WTC11 (cell line): ENCODE measurements around the gene PCSK5. TPM values are rescaled to one million over a fixed set of nuclear protein-coding genes. Genes with fewer than 3 reads are reported as not detected.
"Not testable (repeated sequence)": the region's sequence is repeated elsewhere in the genome, so short reads cannot be mapped to it uniquely, and the experiment has no call there.

ENCODE experiments used
- ATAC-seq: fragments of 200-7000 bp; cut with Tn5 transposase; 2 replicates; pipeline ENCODE4 v1.10.0; 2021; ENCODE audit warnings: mild to moderate bottlenecking, moderate library complexity
- CTCF ChIA-PET: fragments of 300-600 bp; sonication (Branson Sonifier 250); formaldehyde crosslinking; loops from one replicate; lab custom pipeline; 2021; ENCODE audit warnings: antibody characterized with exemption; lab: Charles Lee
- POLR2A ChIA-PET: fragments of 350-600 bp; sonication (Branson Sonifier 250); formaldehyde crosslinking; loops from one replicate; lab custom pipeline; 2021; ENCODE audit warnings: antibody characterized with exemption; lab: Charles Lee
- DNase-seq: peaks from one replicate; pipeline ENCODE4 v3.0.0; 2021; ENCODE audit warnings: low spot score
- H3K27ac Mint-ChIP-seq: 2 replicates; pipeline ENCODE4 v1.8.0; 2021; ENCODE audit warnings: mixed read lengths
- H3K27me3 Mint-ChIP-seq: 2 replicates; pipeline ENCODE4 v1.8.0; 2021; ENCODE audit warnings: low read depth, mild to moderate bottlenecking, moderate library complexity, mixed read lengths
- H3K36me3 Mint-ChIP-seq: 2 replicates; pipeline ENCODE4 v1.8.0; 2021; ENCODE audit warnings: mixed read lengths
- H3K4me1 Mint-ChIP-seq: 2 replicates; pipeline ENCODE4 v1.8.0; 2022; ENCODE audit warnings: mixed read lengths
- H3K4me3 Mint-ChIP-seq: 2 replicates; pipeline ENCODE4 v1.8.0; 2021; ENCODE audit warnings: mild to moderate bottlenecking, moderate library complexity, mixed read lengths
- H3K9me3 Mint-ChIP-seq: 2 replicates; pipeline ENCODE4 v1.8.0; 2021; ENCODE audit warnings: mixed read lengths
- ATF3 ChIP-seq: sonication (generic); formaldehyde crosslinking; conservative IDR thresholded peaks from 2 replicates; pipeline ENCODE4 v1.8.1; 2022; ENCODE audit warnings: mild to moderate bottlenecking, missing genetic modification reagents
- CBFB ChIP-seq: sonication (generic); formaldehyde crosslinking; IDR thresholded peaks from 2 replicates; pipeline ENCODE4 v1.8.1; 2022; ENCODE audit warnings: mild to moderate bottlenecking, low read depth, missing genetic modification reagents
- GRHL2 ChIP-seq: fragments of 250-450 bp; sonication (Bioruptor Pico); IDR thresholded peaks from 2 replicates; pipeline ENCODE4 v1.8.0; 2022; ENCODE audit warnings: mild to moderate bottlenecking, moderate library complexity; ENCODE audit not compliant: insufficient replicate concordance, severe bottlenecking
- KAT7 ChIP-seq: sonication (generic); formaldehyde crosslinking; IDR thresholded peaks from 2 replicates; pipeline ENCODE4 v1.8.1; 2023; ENCODE audit warnings: missing genetic modification reagents, mild to moderate bottlenecking, borderline replicate concordance
- MXD4 ChIP-seq: fragments of 250-450 bp; sonication (Bioruptor Pico); IDR thresholded peaks from 2 replicates; pipeline ENCODE4 v1.8.0; 2021; ENCODE audit warnings: mild to moderate bottlenecking, moderate library complexity, borderline replicate concordance
- NFATC4 ChIP-seq: fragments of 250-450 bp; sonication (Bioruptor Pico); IDR thresholded peaks from 2 replicates; pipeline ENCODE4 v1.9.0; 2021; ENCODE audit warnings: mild to moderate bottlenecking
- PREB ChIP-seq: sonication (generic); formaldehyde crosslinking; IDR thresholded peaks from 2 replicates; pipeline ENCODE4 v1.8.1; 2022; ENCODE audit warnings: mild to moderate bottlenecking, missing genetic modification reagents, moderate library complexity, borderline replicate concordance
- TEAD1 ChIP-seq: sonication (generic); formaldehyde crosslinking; IDR thresholded peaks from 2 replicates; pipeline ENCODE4 v1.8.0; 2022; ENCODE audit warnings: mild to moderate bottlenecking, missing genetic modification reagents
- ZNF396 ChIP-seq: fragments of 250-450 bp; sonication (Bioruptor Pico); IDR thresholded peaks from 2 replicates; pipeline ENCODE4 v1.8.0; 2021; ENCODE audit warnings: mild to moderate bottlenecking, moderate library complexity, borderline replicate concordance
- ZNF671 ChIP-seq: fragments of 250-450 bp; sonication (Bioruptor Pico); IDR thresholded peaks from 2 replicates; pipeline ENCODE4 v1.8.0; 2021; ENCODE audit warnings: mild to moderate bottlenecking
- total RNA-seq: library from RNA; stranded (reverse); gene quantifications from 3 replicates; pipeline ENCODE4 v1.2.3, GENCODE V29; 2021
- TF ChIP-seq, protein P1 (sequence below): sonication (generic); formaldehyde crosslinking; IDR thresholded peaks from 2 replicates; pipeline ENCODE4 v1.8.0; 2022; ENCODE audit warnings: mild to moderate bottlenecking, missing genetic modification reagents
- TF ChIP-seq, protein P2 (sequence below): sonication (generic); formaldehyde crosslinking; IDR thresholded peaks from 2 replicates; pipeline ENCODE4 v1.8.1; 2022; ENCODE audit warnings: mild to moderate bottlenecking, moderate library complexity, missing genetic modification reagents

The PCSK5 gene
- total RNA-seq, 1 experiment from 2014 or later = 30.6 TPM

- no peak for TF ChIP-seq TEAD1 (CRISPR knock-in tag)
Measured at GRCh38 chr9:76323490-76323889, 433.0 kb downstream of the PCSK5 start (continued).

DNA sequence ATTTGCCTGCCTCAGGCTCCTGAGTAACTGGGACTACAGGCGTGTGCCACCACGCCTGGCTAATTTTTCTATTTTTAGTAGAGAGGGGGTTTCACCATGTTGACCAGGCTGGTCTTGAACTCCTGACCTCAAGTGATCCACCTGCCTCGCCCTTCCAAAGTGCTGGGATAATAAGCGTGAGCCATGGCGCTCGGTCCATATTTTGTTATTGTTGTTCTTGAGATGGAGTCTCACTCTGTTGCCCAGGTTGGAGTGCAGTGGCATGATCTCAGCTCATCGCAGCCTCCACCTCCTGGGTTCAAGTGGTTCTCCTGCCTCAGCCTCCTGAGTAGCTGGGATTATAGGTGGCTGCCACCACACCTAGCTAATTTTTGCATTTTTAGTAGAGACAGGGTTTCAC, 433.6 kb downstream of the PCSK5 start:
- H3K27ac Mint-ChIP-seq, DNase-seq, H3K36me3 Mint-ChIP-seq, H3K27me3 Mint-ChIP-seq, ATAC-seq, H3K4me3 Mint-ChIP-seq, H3K9me3 Mint-ChIP-seq, POLR2A ChIA-PET, CTCF ChIA-PET: not testable (repeated sequence)
- peaks cover 16% of the 10 kb centered on the region for H3K4me1 Mint-ChIP-seq

DNA sequence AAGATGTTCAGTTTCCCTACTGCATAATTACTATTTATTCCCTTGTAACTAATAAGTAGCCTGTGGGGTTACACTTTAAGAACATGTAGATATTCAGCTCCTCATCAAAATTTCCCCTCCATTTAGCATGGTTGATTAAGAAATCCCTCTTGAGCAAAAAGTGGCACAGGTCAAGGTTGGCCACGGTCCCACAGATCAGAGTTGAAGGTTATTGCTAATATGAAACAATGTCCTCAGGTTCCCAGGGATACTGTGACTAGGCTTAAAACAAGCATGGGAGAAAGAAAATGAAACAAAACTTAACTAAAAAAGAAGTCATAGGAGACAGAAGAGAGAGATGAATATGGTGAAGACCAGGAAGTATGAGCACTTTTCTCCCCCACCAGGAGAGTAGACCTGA, 439.6 kb downstream of the PCSK5 start:
- Mint-ChIP-seq H3K9me3 (peaks cover 11% of the 10 kb centered on the region), H3K36me3 (no peaks in the 10 kb centered on the region; the same call in 1 of the 2 replicates)
- POLR2A ChIA-PET = no interaction called here
- TF ChIP-seq PREB (no peak), ZNF396 (CRISPR knock-in tag) (no peak), KAT7 (CRISPR knock-in tag) (no peak)
- TF ChIP-seq, all 79 proteins: peak for 0
- CTCF ChIA-PET = no interaction called here
- H3K27ac Mint-ChIP-seq = no peak overlapping the region
- DNase-seq (no peak), ATAC-seq (no peak)
- H3K4me1 Mint-ChIP-seq = peaks cover 5% of the 10 kb centered on the region; the same call in 1 of the 2 replicates
- no peak overlapping the region for H3K4me3 Mint-ChIP-seq
- peaks cover 8% of the 10 kb centered on the region; the same call in 1 of the 2 replicates for H3K27me3 Mint-ChIP-seq

DNA sequence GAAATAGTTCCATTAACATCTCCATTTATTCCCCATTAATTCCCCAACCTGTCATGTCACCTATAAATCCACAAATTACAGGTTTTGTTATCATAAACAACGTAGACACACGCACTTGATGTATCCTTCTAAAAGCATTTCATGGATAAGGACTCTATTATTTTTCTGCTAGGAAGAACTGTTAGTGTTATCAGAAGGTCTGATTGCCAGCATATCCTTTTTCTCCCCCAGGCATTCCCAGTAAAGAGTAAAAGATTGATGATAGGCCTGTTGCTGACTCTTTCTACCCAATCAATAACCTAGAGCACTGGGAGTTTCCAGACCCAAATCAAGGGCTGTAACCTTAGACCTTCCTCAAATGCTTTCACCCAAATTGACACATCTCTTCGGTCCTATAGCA, 442.9 kb downstream of the PCSK5 start:
- no peak for DNase-seq
- H3K27ac Mint-ChIP-seq = no peak overlapping the region
- peaks cover 11% of the 10 kb centered on the region for H3K9me3 Mint-ChIP-seq
- no peak for TF ChIP-seq CBFB (CRISPR knock-in tag)
- no peak for TF ChIP-seq ZNF396 (CRISPR knock-in tag)
- POLR2A ChIA-PET = no interaction called here
- no peaks in the 10 kb centered on the region; the same call in 1 of the 2 replicates for H3K36me3 Mint-ChIP-seq
- ATAC-seq = no peak
- peaks cover 8% of the 10 kb centered on the region; the same call in 1 of the 2 replicates for H3K27me3 Mint-ChIP-seq
- CTCF ChIA-PET = no interaction called here
- H3K4me1 Mint-ChIP-seq = peaks cover 7% of the 10 kb centered on the region; the same call in 1 of the 2 replicates
- no peak overlapping the region for H3K4me3 Mint-ChIP-seq

- H3K9me3 Mint-ChIP-seq = peaks cover 11% of the 10 kb centered on the region
- TF ChIP-seq GRHL2 (CRISPR knock-in tag) (no peak), ZNF671 (CRISPR knock-in tag) (no peak), ATF3 (CRISPR knock-in tag) (no peak), NFATC4 (CRISPR knock-in tag) (no peak), MXD4 (CRISPR knock-in tag) (no peak)
- TF ChIP-seq, protein P1, sequence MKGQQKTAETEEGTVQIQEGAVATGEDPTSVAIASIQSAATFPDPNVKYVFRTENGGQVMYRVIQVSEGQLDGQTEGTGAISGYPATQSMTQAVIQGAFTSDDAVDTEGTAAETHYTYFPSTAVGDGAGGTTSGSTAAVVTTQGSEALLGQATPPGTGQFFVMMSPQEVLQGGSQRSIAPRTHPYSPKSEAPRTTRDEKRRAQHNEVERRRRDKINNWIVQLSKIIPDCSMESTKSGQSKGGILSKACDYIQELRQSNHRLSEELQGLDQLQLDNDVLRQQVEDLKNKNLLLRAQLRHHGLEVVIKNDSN (CRISPR knock-in tag) = no peak
- TF ChIP-seq, protein P2, sequence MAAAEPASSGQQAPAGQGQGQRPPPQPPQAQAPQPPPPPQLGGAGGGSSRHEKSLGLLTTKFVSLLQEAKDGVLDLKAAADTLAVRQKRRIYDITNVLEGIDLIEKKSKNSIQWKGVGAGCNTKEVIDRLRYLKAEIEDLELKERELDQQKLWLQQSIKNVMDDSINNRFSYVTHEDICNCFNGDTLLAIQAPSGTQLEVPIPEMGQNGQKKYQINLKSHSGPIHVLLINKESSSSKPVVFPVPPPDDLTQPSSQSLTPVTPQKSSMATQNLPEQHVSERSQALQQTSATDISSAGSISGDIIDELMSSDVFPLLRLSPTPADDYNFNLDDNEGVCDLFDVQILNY = no peak
- TF ChIP-seq, all 79 proteins: peak for 0
- Mint-ChIP-seq H3K4me3 (no peak overlapping the region), H3K4me1 (peaks cover 11% of the 10 kb centered on the region; the same call in 1 of the 2 replicates), H3K36me3 (no peaks in the 10 kb centered on the region; the same call in 1 of the 2 replicates), H3K27me3 (peaks cover 8% of the 10 kb centered on the region; the same call in 1 of the 2 replicates), H3K27ac (no peak overlapping the region)
- no peak for DNase-seq
- CTCF ChIA-PET = no interaction called here
- POLR2A ChIA-PET = no interaction called here
- ATAC-seq = no peak
Measured at GRCh38 chr9:76333964-76334363, 443.5 kb downstream of the PCSK5 start.
